GM12878 (cell line): ENCODE measurements around the gene MYOC. TPM values are rescaled to one million over a fixed set of nuclear protein-coding genes. Genes with fewer than 3 reads are reported as not detected.

Experiments
- DPF2 ChIP-seq: fragments of 450-650 bp; IDR thresholded peaks from 2 replicates; pipeline ENCODE4 v1.6.1; 2017; ENCODE audit warnings: mild to moderate bottlenecking
- PML ChIP-seq: IDR thresholded peaks from 2 replicates; pipeline ENCODE4 v1.6.1; 2012; ENCODE audit warnings: low read length, inconsistent platforms
- POLR2A ChIP-seq: IDR thresholded peaks from 2 replicates; pipeline ENCODE4 v1.6.1; 2011; ENCODE audit warnings: low read depth, mild to moderate bottlenecking, low read length
- ZNF687 ChIP-seq: fragments of 450-650 bp; IDR thresholded peaks from 2 replicates; pipeline ENCODE4 v1.6.1; 2017; ENCODE audit warnings: mild to moderate bottlenecking, moderate library complexity
- polyA plus RNA-seq, 11 experiments: library from polyadenylated mRNA; depleted of rRNA in 4 of 11; unstranded in 6 of 11; stranded (reverse) in 5 of 11; fragments of >200 nt; fragmentation: Nextera tagmentation in 4 of 11; fragmentation: Illumina TruSeq in 1 of 11; extraction: Ambion mirVana in 4 of 11; extraction: Trizol in 1 of 11; gene quantifications; 1 replicate in 1 of 11; 2 replicates in 10 of 11; pipeline versions ENCODE4 v1.2.1 to v1.2.3, GENCODE V29; 2011 to 2016; ENCODE audit warnings: inconsistent platforms in 2 of 11, missing spikeins in 2 of 11, low read depth in 1 of 11
- total RNA-seq, 4 experiments: library from RNA; depleted of rRNA in 3 of 4; stranded (reverse); fragments of >200 nt in 3 of 4; fragmentation: Illumina TruSeq in 1 of 4; extraction: Trizol in 1 of 4; gene quantifications; 2 replicates each; pipeline versions ENCODE4 v1.2.1 to v1.2.3, GENCODE V29; 2013 to 2021
- TF ChIP-seq, protein P1 (sequence below): fragments of 450-650 bp; IDR thresholded peaks from 2 replicates; pipeline ENCODE4 v1.6.1; 2017; ENCODE audit warnings: mild to moderate bottlenecking, moderate library complexity
- TF ChIP-seq, protein P2 (sequence below): IDR thresholded peaks from 2 replicates; pipeline ENCODE4 v1.6.1; 2012; ENCODE audit warnings: low read depth, low read length, improper control_type of control experiment

Gene MYOC
- total and polyA plus RNA-seq, 10 of the 15 experiments (the other 5 are each of a cell fraction or from before 2014, with no cell fraction given): not detected

- TF ChIP-seq ZNF687 (peak; percentile 65; the same call in 1 of the 2 replicates), PML (0 out of 2 replicates have a peak, but pooled peaks have one; percentile 22), DPF2 (no peak), POLR2A (no peak)
- TF ChIP-seq, protein P1, sequence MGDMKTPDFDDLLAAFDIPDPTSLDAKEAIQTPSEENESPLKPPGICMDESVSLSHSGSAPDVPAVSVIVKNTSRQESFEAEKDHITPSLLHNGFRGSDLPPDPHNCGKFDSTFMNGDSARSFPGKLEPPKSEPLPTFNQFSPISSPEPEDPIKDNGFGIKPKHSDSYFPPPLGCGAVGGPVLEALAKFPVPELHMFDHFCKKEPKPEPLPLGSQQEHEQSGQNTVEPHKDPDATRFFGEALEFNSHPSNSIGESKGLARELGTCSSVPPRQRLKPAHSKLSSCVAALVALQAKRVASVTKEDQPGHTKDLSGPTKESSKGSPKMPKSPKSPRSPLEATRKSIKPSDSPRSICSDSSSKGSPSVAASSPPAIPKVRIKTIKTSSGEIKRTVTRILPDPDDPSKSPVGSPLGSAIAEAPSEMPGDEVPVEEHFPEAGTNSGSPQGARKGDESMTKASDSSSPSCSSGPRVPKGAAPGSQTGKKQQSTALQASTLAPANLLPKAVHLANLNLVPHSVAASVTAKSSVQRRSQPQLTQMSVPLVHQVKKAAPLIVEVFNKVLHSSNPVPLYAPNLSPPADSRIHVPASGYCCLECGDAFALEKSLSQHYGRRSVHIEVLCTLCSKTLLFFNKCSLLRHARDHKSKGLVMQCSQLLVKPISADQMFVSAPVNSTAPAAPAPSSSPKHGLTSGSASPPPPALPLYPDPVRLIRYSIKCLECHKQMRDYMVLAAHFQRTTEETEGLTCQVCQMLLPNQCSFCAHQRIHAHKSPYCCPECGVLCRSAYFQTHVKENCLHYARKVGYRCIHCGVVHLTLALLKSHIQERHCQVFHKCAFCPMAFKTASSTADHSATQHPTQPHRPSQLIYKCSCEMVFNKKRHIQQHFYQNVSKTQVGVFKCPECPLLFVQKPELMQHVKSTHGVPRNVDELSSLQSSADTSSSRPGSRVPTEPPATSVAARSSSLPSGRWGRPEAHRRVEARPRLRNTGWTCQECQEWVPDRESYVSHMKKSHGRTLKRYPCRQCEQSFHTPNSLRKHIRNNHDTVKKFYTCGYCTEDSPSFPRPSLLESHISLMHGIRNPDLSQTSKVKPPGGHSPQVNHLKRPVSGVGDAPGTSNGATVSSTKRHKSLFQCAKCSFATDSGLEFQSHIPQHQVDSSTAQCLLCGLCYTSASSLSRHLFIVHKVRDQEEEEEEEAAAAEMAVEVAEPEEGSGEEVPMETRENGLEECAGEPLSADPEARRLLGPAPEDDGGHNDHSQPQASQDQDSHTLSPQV: peak; percentile 41; the same call in 1 of the 2 replicates
- TF ChIP-seq, protein P2, sequence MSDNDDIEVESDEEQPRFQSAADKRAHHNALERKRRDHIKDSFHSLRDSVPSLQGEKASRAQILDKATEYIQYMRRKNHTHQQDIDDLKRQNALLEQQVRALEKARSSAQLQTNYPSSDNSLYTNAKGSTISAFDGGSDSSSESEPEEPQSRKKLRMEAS: no peak
Measured at GRCh38 chr1:171595324-171595723, 57.2 kb downstream of the MYOC start (continued).
